ENCODE data around the gene FAR1.

Gene FAR1

DNA sequence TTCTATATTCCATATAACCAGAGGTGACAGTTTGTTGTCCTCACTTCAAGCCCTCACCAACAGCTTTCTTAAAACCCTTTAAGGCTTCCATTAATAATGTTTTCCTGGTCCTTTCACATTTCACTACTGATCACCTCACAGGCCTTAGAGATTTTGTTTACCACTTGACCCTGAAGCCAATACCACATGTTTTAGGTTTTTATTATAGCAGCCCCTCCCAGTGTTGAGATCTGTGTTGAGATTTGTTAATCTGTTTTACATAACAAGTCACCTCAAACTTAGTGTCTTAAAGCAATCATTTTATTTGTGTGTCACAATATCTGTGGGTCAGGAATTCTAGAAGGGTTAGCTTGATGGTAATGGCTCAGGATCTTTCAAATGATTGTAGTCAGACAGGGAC lies 49.9 kb downstream of the FAR1 start:
- no peak overlapping the region for H3K4me2 ChIP-seq (ENCODE audit: low read length)
- H3K36me3 ChIP-seq (ENCODE audit: control insufficient read depth, low read length), result peaks cover 67% of the 10 kb centered on the region
- H3F3A ChIP-seq (ENCODE audit: control insufficient read depth, insufficient read depth), result 0 out of 2 replicates have a peak, but pooled peaks cover 1% of the 10 kb centered on the region

GRCh38 chr11:13720940-13721339 lies 52.5 kb downstream of the FAR1 start:
- Histone ChIP-seq H3K4me3 (ENCODE audit: low read length) (no peak overlapping the region), H3K4me1 (ENCODE audit: control insufficient read depth, low read length) (no peaks in the 10 kb centered on the region), H3K9me3 (ENCODE audit: control insufficient read depth, insufficient read depth, low read length) (no peaks in the 10 kb centered on the region), H3F3A (ENCODE audit: control insufficient read depth, insufficient read depth) (0 out of 2 replicates have a peak, but pooled peaks cover 3% of the 10 kb centered on the region), H3K4me2 (ENCODE audit: low read length) (no peak overlapping the region), H3K79me2 (ENCODE audit: control insufficient read depth, low read length) (no peaks in the 10 kb centered on the region), H4K20me1 (ENCODE audit: control insufficient read depth, insufficient read depth, low read depth, low read length) (peaks cover 6% of the 10 kb centered on the region; the same call in 1 of the 2 replicates), H3K27ac (ENCODE audit: low read depth, low read length) (no peak overlapping the region), H3K27me3 (ENCODE audit: control insufficient read depth, low read length) (no peaks in the 10 kb centered on the region), H3K9me2 (replicated peaks; ENCODE audit: control insufficient read depth, low read length) (no peaks in the 10 kb centered on the region), H3K36me3 (ENCODE audit: control insufficient read depth, low read length) (peaks cover 62% of the 10 kb centered on the region)
- no peak for TF ChIP-seq EZH2phosphoT487 (IDR thresholded peaks at IDR 0.05; ENCODE audit: borderline replicate concordance, low read length)
- TF ChIP-seq, protein P1, sequence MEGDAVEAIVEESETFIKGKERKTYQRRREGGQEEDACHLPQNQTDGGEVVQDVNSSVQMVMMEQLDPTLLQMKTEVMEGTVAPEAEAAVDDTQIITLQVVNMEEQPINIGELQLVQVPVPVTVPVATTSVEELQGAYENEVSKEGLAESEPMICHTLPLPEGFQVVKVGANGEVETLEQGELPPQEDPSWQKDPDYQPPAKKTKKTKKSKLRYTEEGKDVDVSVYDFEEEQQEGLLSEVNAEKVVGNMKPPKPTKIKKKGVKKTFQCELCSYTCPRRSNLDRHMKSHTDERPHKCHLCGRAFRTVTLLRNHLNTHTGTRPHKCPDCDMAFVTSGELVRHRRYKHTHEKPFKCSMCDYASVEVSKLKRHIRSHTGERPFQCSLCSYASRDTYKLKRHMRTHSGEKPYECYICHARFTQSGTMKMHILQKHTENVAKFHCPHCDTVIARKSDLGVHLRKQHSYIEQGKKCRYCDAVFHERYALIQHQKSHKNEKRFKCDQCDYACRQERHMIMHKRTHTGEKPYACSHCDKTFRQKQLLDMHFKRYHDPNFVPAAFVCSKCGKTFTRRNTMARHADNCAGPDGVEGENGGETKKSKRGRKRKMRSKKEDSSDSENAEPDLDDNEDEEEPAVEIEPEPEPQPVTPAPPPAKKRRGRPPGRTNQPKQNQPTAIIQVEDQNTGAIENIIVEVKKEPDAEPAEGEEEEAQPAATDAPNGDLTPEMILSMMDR (IDR thresholded peaks at IDR 0.05; ENCODE audit: low read depth, low read length, poor library complexity, severe bottlenecking), result no peak

More for the DNA sequence above, 49.9 kb downstream of the FAR1 start:
- Histone ChIP-seq H3K9me2 (replicated peaks; ENCODE audit: control insufficient read depth, low read length) (no peaks in the 10 kb centered on the region), H3K4me3 (ENCODE audit: low read length) (no peak overlapping the region), H3K4me1 (ENCODE audit: control insufficient read depth, low read length) (peaks cover 5% of the 10 kb centered on the region), H3K27ac (ENCODE audit: low read depth, low read length) (no peak overlapping the region), H3K79me2 (ENCODE audit: control insufficient read depth, low read length) (no peaks in the 10 kb centered on the region), H3K27me3 (ENCODE audit: control insufficient read depth, low read length) (no peaks in the 10 kb centered on the region), H3K9me3 (ENCODE audit: control insufficient read depth, insufficient read depth, low read length) (no peaks in the 10 kb centered on the region), H4K20me1 (ENCODE audit: control insufficient read depth, insufficient read depth, low read depth, low read length) (peaks cover 6% of the 10 kb centered on the region; the same call in 1 of the 2 replicates)
- TF ChIP-seq, protein P1 (IDR thresholded peaks at IDR 0.05; ENCODE audit: low read depth, low read length, poor library complexity, severe bottlenecking), result no peak
- no peak for TF ChIP-seq EZH2phosphoT487 (IDR thresholded peaks at IDR 0.05; ENCODE audit: borderline replicate concordance, low read length)

DNA sequence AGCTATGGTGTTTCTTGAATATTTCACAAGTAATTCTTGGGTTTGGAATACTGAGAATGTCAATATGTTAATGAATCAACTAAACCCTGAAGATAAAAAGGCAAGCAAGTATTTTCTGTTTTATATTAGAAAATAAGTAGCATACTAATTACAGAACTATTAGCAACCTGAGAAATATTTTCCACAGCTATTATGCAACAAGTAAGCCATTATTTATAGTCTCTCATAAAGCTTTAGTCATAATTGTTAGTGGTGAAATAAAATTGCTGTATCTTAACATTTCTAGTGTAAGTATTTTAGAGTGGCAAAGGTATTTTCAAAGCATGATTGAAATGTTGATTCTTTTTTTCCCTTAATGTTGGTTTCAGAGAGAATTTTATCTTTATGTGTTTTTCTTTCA lies 53.3 kb downstream of the FAR1 start:
- no peak overlapping the region for H3K4me3 ChIP-seq (ENCODE audit: low read length)
- TF ChIP-seq, protein P1 (IDR thresholded peaks at IDR 0.05; ENCODE audit: low read depth, low read length, poor library complexity, severe bottlenecking), result no peak
- no peak for TF ChIP-seq EZH2phosphoT487 (IDR thresholded peaks at IDR 0.05; ENCODE audit: borderline replicate concordance, low read length)
- no peaks in the 10 kb centered on the region for H3K79me2 ChIP-seq (ENCODE audit: control insufficient read depth, low read length)
- H3F3A ChIP-seq (ENCODE audit: control insufficient read depth, insufficient read depth), result 0 out of 2 replicates have a peak, but pooled peaks cover 3% of the 10 kb centered on the region
- H3K9me3 ChIP-seq (ENCODE audit: control insufficient read depth, insufficient read depth, low read length), result no peaks in the 10 kb centered on the region
- no peak overlapping the region for H3K27ac ChIP-seq (ENCODE audit: low read depth, low read length)
- H4K20me1 ChIP-seq (ENCODE audit: control insufficient read depth, insufficient read depth, low read depth, low read length), result peaks cover 6% of the 10 kb centered on the region; the same call in 1 of the 2 replicates
- no peaks in the 10 kb centered on the region for H3K27me3 ChIP-seq (ENCODE audit: control insufficient read depth, low read length)
- no peaks in the 10 kb centered on the region for H3K9me2 ChIP-seq (replicated peaks; ENCODE audit: control insufficient read depth, low read length)
- peaks cover 64% of the 10 kb centered on the region for H3K36me3 ChIP-seq (ENCODE audit: control insufficient read depth, low read length)
- no peak overlapping the region for H3K4me2 ChIP-seq (ENCODE audit: low read length)
- no peaks in the 10 kb centered on the region for H3K4me1 ChIP-seq (ENCODE audit: control insufficient read depth, low read length)
